HCT116 (cell line): ENCODE results near the gene GP9. TPM values are rescaled to one million over a fixed set of nuclear protein-coding genes. Genes with fewer than 3 reads are reported as not detected.

Experiments
- ATAC-seq: fragments of 200-7000 bp; cut with Tn5 transposase; 2 replicates; pipeline ENCODE4 v1.9.1; 2020; ENCODE audit warnings: mild to moderate bottlenecking, moderate library complexity
- BruUV-seq: library from RNA; stranded (reverse); fragments of 400-500 nt; replicated peaks from 2 replicates; lab custom pipeline; 2021; lab: Mats Ljungman, UMichigan
- CTCF ChIA-PET: fragments of 300-600 bp; sonication (Branson Sonifier 250); formaldehyde crosslinking; loops from one replicate; lab custom pipeline; 2021; ENCODE audit warnings: antibody characterized with exemption; lab: Charles Lee
- POLR2A ChIA-PET: fragments of 300-600, 350-600 bp; sonication (Branson Sonifier 250); formaldehyde crosslinking; loops from one replicate; lab custom pipeline; 2021; ENCODE audit warnings: antibody characterized with exemption; lab: Charles Lee
- RAD21 ChIA-PET, 2 experiments: fragments of 300-600 bp; sonication (Branson Sonifier 250); formaldehyde crosslinking; loops; one replicate each; lab custom pipeline; 2023; ENCODE audit warnings: low total read pairs in 2 of 2; ENCODE audit not compliant: uncharacterized antibody in 2 of 2, unreplicated experiment in 2 of 2, low non-redundant PET in 1 of 2; lab: Charles Lee
- DNase-seq: peaks from one replicate; pipeline ENCODE4 v3.0.0-alpha.2; 2010; ENCODE audit warnings: low read depth, low spot score
- H2AFZ ChIP-seq: fragments of 200-600 bp; shearing (Covaris generic), sonication (generic); 2 replicates; pipeline ENCODE4 v1.6.1; 2017; ENCODE audit warnings: low read depth, mixed run types, mixed read lengths, antibody characterized with exemption, low read length; ENCODE audit not compliant: poor library complexity, severe bottlenecking
- H3K27ac ChIP-seq: 2 replicates; pipeline ENCODE4 v1.5.1; 2012; ENCODE audit warnings: low read depth, low read length
- H3K27me3 ChIP-seq: fragments of 200-600 bp; sonication (generic); 2 replicates; pipeline ENCODE4 v1.6.1; 2016; ENCODE audit warnings: mixed run types, low read length, mixed read lengths; ENCODE audit not compliant: insufficient read depth
- H3K36me3 ChIP-seq, 2 experiments: fragments of 200-500 bp in 1 of 2; fragments of 200-600 bp in 1 of 2; sonication (Bioruptor generic) in 1 of 2; sonication (generic) in 1 of 2; 2 replicates each; pipeline versions ENCODE4 v1.5.1 to v1.6.1; 2014 to 2016; ENCODE audit warnings: low read length in 2 of 2, inconsistent platforms in 1 of 2, mixed read lengths in 1 of 2, mixed run types in 1 of 2; ENCODE audit not compliant: insufficient read depth in 2 of 2, control insufficient read depth in 1 of 2
- H3K4me1 ChIP-seq, 2 experiments: fragments of 200-600 bp in 1 of 2; sonication (generic) in 1 of 2; 2 replicates each; pipeline versions ENCODE4 v1.5.1 to v1.6.1; 2012 to 2017; ENCODE audit warnings: low read length in 2 of 2, inconsistent platforms in 1 of 2, mild to moderate bottlenecking in 1 of 2, mixed read lengths in 1 of 2, mixed run types in 1 of 2, moderate library complexity in 1 of 2; ENCODE audit not compliant: insufficient read depth in 2 of 2, control insufficient read depth in 1 of 2
- H3K4me2 ChIP-seq: fragments of 200-600 bp; sonication (generic); 2 replicates; pipeline ENCODE4 v1.6.1; 2017; ENCODE audit warnings: mixed run types, low read length, mixed read lengths
- H3K4me3 ChIP-seq, 2 experiments: fragments of 200-600 bp in 1 of 2; sonication (generic) in 1 of 2; replicated peaks in 1 of 2; 2 replicates each; pipeline ENCODE4 v1.5.1; 2011 to 2016; ENCODE audit warnings: low read length in 2 of 2, control low read depth in 1 of 2, low read depth in 1 of 2, mild to moderate bottlenecking in 1 of 2, mixed read lengths in 1 of 2, mixed run types in 1 of 2
- H3K79me2 ChIP-seq: fragments of 200-600 bp; sonication (generic); 2 replicates; pipeline ENCODE4 v1.6.1; 2017; ENCODE audit warnings: mild to moderate bottlenecking, mixed run types, low read length, moderate library complexity, mixed read lengths; ENCODE audit not compliant: insufficient read depth
- H3K9ac ChIP-seq: fragments of 200-600 bp; sonication (generic); 2 replicates; pipeline ENCODE4 v1.6.1; 2016; ENCODE audit warnings: low read length, mixed read lengths
- H3K9me2 ChIP-seq: fragments of 200-600 bp; sonication (generic), shearing (Covaris generic); 2 replicates; pipeline ENCODE4 v1.6.1; 2017; ENCODE audit warnings: mixed run types, mild to moderate bottlenecking, moderate library complexity; ENCODE audit not compliant: insufficient read depth
- H3K9me3 ChIP-seq, 2 experiments: fragments of 200-500 bp in 1 of 2; fragments of 200-600 bp in 1 of 2; sonication (Bioruptor generic) in 1 of 2; sonication (generic) in 1 of 2; 2 replicates each; pipeline ENCODE4 v1.6.1; 2014 to 2017; ENCODE audit warnings: low read length in 2 of 2, mixed read lengths in 2 of 2, inconsistent platforms in 1 of 2, low read depth in 1 of 2, mild to moderate bottlenecking in 1 of 2, mixed run types in 1 of 2, moderate library complexity in 1 of 2; ENCODE audit not compliant: control insufficient read depth in 1 of 2, insufficient read depth in 1 of 2
- H4K20me1 ChIP-seq: fragments of 200-600 bp; sonication (generic), shearing (Covaris generic); 2 replicates; pipeline ENCODE4 v1.6.1; 2017; ENCODE audit warnings: mixed run types, mild to moderate bottlenecking, moderate library complexity; ENCODE audit not compliant: insufficient read depth
- SIN3A ChIP-seq: IDR thresholded peaks from 2 replicates; pipeline ENCODE4 v1.6.1; 2012; ENCODE audit warnings: low read depth
- TCF7L2 ChIP-seq: IDR thresholded peaks from 2 replicates; pipeline ENCODE4 v1.7.0; 2011; ENCODE audit warnings: borderline replicate concordance, inconsistent platforms; ENCODE audit not compliant: insufficient read depth, insufficient read length; ENCODE audit errors: extremely low read depth
- YY1 ChIP-seq: IDR thresholded peaks from 2 replicates; pipeline ENCODE4 v1.6.1; 2011; ENCODE audit warnings: low read length, low read depth, moderate library complexity, mild to moderate bottlenecking; ENCODE audit not compliant: insufficient replicate concordance; ENCODE audit errors: extremely low read depth
- intact Hi-C: fragments of 100-400 bp; cut with micrococcal nuclease; formaldehyde crosslinking; loops from 2 replicates; pipeline ENCODE4 v1.10.0; 2022
- total RNA-seq: library from RNA; stranded (reverse); gene quantifications from one replicate; pipeline ENCODE4 v1.2.1, GENCODE V29; 2021; ENCODE audit not compliant: unreplicated experiment
- TF ChIP-seq, protein P1 (sequence below), 3 experiments: fragments of 200-600 bp in 1 of 3; sonication (generic) in 1 of 3; IDR thresholded peaks in 2 of 3; conservative IDR thresholded peaks in 1 of 3; 2 replicates each; pipeline ENCODE4 v1.5.1; 2012 to 2017; ENCODE audit warnings: low read depth in 2 of 3, low read length in 2 of 3, antibody characterized with exemption in 1 of 3, borderline replicate concordance in 1 of 3, control low read depth in 1 of 3, mild to moderate bottlenecking in 1 of 3, mixed read lengths in 1 of 3, mixed run types in 1 of 3, moderate library complexity in 1 of 3; ENCODE audit not compliant: insufficient read depth in 1 of 3

GP9 gene
- total RNA-seq, 1 experiment from 2014 or later, result not detected

DNA sequence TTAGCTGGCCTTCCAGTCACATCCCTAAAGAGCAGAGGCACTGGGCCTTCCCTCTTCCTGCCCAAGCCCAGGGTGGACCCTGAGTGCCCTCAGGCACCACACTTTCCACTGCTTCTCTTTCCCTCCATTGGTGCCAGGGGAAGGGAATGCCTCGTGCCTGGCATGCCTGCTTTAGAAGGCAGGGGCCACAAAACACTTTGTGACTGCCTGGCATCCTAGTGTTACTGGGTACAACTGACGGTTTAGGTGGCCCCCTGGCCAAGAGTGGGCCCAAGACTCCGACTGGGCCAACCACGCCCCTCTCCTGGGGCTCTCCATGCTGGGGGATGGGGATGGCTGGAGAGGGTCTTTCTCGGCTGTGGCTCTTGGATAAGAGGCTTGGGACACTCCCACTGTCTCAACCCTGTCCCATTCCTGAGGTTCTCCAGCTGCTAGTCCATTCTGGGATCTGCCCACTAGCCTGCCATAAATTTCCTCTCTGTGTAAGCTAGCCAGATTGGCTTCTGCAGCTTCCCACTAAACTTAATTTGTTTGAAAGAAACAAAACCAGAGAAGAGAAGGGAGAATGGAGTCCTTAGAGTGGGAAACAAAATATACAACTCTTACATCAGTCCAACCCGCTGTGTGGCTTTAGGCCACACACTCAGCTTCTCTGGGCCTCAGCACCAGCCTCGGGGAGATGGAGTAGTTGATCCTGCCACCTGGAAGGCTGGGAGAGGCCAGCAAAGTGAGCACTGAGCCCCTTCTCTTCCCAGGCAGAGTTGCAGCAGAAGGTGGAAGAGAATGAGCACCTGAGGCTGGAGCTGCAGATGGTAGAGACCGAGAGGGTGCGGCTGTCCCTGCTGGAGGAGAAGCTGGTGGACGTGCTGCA, 24.1 kb upstream of the GP9 start (continued):
- TF ChIP-seq SIN3A, result no peak

DNA sequence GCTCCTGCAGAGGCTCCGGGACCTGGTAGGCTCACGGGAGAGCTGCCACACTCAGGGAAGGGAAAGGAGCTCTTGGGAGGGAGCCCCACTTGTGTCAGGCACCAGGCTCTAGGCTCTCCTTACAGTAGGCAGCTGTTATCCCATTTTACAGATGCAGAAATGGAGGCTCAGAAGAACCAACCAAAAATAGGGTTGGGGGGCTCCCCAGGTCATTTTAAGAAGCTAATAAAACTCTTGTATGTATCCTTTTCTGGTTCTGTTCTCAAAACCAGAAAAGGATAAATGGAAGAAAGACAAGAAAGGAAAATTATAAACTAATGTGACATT, 23.5 kb upstream of the GP9 start:
- no peak for TF ChIP-seq TCF7L2
- TF ChIP-seq, all 23 proteins: peak for 0
- Histone ChIP-seq H3K36me3 (no peaks in the 10 kb centered on the region), H3K4me1 (peaks cover 0 to 5% of the 10 kb centered on the region in 2 experiments; a peak in 1 of 4 replicates), H3K4me2 (no peak overlapping the region), H3K27ac (no peak overlapping the region), H2AFZ (no peak overlapping the region), H3K79me2 (no peaks in the 10 kb centered on the region), H3K9me3 (no peaks in the 10 kb centered on the region), H3K27me3 (0 out of 2 replicates have a peak, but pooled peaks cover 2% of the 10 kb centered on the region), H3K4me3 (no peak overlapping the region), H4K20me1 (no peaks in the 10 kb centered on the region), H3K9ac (no peak overlapping the region), H3K9me2 (no peaks in the 10 kb centered on the region)
- intact Hi-C loops, result no loop called here
- ATAC-seq (no peak), DNase-seq (no peak)
- ChIA-PET RAD21 (interaction anchor here in 1 of 2 experiments (0.5 kb wide), 1 partner anchor 372 kb away, joined by 3 read pairs; no protein-coding TSS in a partner anchor), CTCF (interaction anchor here (1.4 kb wide), 1 partner anchor 10 kb away, joined by 6 read pairs; no protein-coding TSS in a partner anchor), POLR2A (no interaction called here)
- BruUV-seq, result no TSS peak

DNA sequence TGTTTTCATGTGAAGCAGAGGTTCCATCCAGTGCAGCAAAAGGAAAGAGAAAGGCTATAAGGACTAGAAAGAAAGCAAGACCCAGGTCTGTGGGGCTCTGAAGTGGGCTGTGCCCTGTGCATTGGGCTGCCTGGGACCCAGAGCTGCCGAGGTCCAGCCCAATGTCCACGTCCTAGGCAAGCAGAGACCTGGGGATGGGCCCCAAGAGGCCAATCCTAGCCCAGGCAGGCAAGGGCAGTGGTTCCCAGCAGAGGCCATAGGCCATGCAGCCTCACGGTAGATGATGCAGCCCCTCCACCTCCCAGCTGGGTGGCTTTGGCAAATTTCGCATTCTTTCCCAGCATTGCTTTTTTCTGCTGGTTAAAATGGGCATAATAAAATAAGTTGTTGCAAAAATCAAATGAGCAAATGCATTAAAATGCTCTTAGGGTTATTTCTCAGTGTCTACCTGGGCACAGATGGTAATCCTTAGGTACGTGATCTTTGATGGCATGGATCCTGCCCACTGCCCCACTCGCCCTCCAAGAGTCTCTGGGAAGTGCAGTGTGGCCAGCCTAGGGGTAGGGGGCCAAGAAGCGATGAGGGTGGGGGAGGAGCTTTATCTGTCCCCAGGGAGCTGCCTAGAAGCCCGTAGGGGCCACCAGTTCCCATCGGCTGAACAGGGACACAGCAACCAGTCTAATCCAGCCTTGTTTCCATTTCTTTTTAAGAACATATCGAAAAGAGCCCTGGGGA, 22.3 kb upstream of the GP9 start:
- Histone ChIP-seq H3K36me3 (no peaks in the 10 kb centered on the region), H3K9ac (no peak overlapping the region), H2AFZ (no peak overlapping the region), H3K4me2 (no peak overlapping the region), H3K4me3 (no peak overlapping the region), H3K4me1 (peaks cover 0 to 5% of the 10 kb centered on the region in 2 experiments; a peak in 1 of 4 replicates), H3K27ac (no peak overlapping the region), H4K20me1 (no peaks in the 10 kb centered on the region), H3K9me2 (no peaks in the 10 kb centered on the region), H3K27me3 (0 out of 2 replicates have a peak, but pooled peaks cover 3% of the 10 kb centered on the region), H3K9me3 (no peaks in the 10 kb centered on the region), H3K79me2 (no peaks in the 10 kb centered on the region)
- BruUV-seq, result no TSS peak
- no peak for DNase-seq
- TF ChIP-seq YY1, result no peak
- TF ChIP-seq, protein P1, sequence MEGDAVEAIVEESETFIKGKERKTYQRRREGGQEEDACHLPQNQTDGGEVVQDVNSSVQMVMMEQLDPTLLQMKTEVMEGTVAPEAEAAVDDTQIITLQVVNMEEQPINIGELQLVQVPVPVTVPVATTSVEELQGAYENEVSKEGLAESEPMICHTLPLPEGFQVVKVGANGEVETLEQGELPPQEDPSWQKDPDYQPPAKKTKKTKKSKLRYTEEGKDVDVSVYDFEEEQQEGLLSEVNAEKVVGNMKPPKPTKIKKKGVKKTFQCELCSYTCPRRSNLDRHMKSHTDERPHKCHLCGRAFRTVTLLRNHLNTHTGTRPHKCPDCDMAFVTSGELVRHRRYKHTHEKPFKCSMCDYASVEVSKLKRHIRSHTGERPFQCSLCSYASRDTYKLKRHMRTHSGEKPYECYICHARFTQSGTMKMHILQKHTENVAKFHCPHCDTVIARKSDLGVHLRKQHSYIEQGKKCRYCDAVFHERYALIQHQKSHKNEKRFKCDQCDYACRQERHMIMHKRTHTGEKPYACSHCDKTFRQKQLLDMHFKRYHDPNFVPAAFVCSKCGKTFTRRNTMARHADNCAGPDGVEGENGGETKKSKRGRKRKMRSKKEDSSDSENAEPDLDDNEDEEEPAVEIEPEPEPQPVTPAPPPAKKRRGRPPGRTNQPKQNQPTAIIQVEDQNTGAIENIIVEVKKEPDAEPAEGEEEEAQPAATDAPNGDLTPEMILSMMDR (IDR thresholded peaks at IDR 0.05 in 2 of 3, conservative IDR thresholded peaks at IDR 0.05 in 1 of 3; ENCODE audit: borderline replicate concordance in 1 of 3, insufficient read depth in 1 of 3, low read depth in 2 of 3, low read length in 2 of 3), result no peak
- intact Hi-C loops, result no loop called here
- no peak for ATAC-seq
- ChIA-PET POLR2A (no interaction called here), CTCF (interaction anchor here (0.7 kb wide), 1 partner anchor 24 kb away, joined by 3 read pairs; no protein-coding TSS in a partner anchor), RAD21 (no interaction called here)
